ENCODE measurements around the gene THSD4. TPM values are rescaled to one million over a fixed set of nuclear protein-coding genes. Genes with fewer than 3 reads are reported as not detected.

Gene THSD4
- total RNA-seq, 6 donors from 2014 or later, result 16.8 to 39.7 (median 21.7) TPM

GRCh38 chr15:71494563-71495397 lies 379.5 kb downstream of the THSD4 start:
- ATAC-seq (ENCODE audit: low FRiP score in 2 of 2), result no peak
- Histone ChIP-seq H3K27me3 (no peaks in the 10 kb centered on the region), H3K4me3 (no peak overlapping the region), H3K27ac (no peak overlapping the region), H3K4me1 (no peaks in the 10 kb centered on the region), H3K9me3 (no peaks in the 10 kb centered on the region), H3K36me3 (no peaks in the 10 kb centered on the region)
- TF ChIP-seq, protein P1, sequence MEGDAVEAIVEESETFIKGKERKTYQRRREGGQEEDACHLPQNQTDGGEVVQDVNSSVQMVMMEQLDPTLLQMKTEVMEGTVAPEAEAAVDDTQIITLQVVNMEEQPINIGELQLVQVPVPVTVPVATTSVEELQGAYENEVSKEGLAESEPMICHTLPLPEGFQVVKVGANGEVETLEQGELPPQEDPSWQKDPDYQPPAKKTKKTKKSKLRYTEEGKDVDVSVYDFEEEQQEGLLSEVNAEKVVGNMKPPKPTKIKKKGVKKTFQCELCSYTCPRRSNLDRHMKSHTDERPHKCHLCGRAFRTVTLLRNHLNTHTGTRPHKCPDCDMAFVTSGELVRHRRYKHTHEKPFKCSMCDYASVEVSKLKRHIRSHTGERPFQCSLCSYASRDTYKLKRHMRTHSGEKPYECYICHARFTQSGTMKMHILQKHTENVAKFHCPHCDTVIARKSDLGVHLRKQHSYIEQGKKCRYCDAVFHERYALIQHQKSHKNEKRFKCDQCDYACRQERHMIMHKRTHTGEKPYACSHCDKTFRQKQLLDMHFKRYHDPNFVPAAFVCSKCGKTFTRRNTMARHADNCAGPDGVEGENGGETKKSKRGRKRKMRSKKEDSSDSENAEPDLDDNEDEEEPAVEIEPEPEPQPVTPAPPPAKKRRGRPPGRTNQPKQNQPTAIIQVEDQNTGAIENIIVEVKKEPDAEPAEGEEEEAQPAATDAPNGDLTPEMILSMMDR (IDR thresholded peaks at IDR 0.05), result no peak
- TF ChIP-seq POLR2A (IDR thresholded peaks at IDR 0.05), result no peak
- no peak for TF ChIP-seq POLR2AphosphoS5 (IDR thresholded peaks at IDR 0.05)
- TF ChIP-seq EP300 (IDR thresholded peaks at IDR 0.05), result no peak
- 78 to 86% methylated on average over 9 of the region's 9 CpGs for WGBS, 2 donors
- DNase-seq, result no peak

DNA sequence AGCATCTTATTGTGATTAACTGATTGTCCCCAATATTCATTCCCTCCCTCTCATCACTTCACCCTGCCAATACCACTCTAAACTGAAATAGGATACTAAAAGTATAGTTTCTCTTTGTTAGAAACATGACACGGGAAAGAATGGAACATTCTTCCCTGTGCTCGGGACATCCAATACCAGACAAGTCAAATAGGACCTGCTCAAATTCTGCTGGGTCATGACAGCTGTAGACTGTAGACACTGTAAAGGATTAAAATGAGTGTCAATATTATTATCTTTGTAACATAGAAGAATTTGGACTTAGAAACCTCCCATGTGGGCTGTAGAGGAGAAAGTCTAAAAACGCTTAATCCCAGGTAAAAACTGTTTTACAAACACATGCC lies 380.1 kb downstream of the THSD4 start:
- no peak overlapping the region for H3K27ac ChIP-seq
- ATAC-seq (ENCODE audit: low FRiP score in 2 of 2) (no peak), DNase-seq (no peak)
- H3K4me3 ChIP-seq, result no peak overlapping the region
- WGBS, 2 donors, result 62% methylated on average over 3 of the region's 3 CpGs
- no peaks in the 10 kb centered on the region for H3K36me3 ChIP-seq
- TF ChIP-seq POLR2A (IDR thresholded peaks at IDR 0.05) (no peak), EP300 (IDR thresholded peaks at IDR 0.05) (no peak)
- H3K9me3 ChIP-seq, result no peaks in the 10 kb centered on the region
- no peaks in the 10 kb centered on the region for H3K4me1 ChIP-seq
- no peaks in the 10 kb centered on the region for H3K27me3 ChIP-seq

GRCh38 chr15:71496336-71496955 lies 381.2 kb downstream of the THSD4 start:
- no peak for ATAC-seq (ENCODE audit: low FRiP score in 2 of 2)
- Histone ChIP-seq H3K4me3 (no peak overlapping the region), H3K9me3 (no peaks in the 10 kb centered on the region), H3K36me3 (no peaks in the 10 kb centered on the region), H3K27ac (no peak overlapping the region), H3K27me3 (no peaks in the 10 kb centered on the region), H3K4me1 (no peaks in the 10 kb centered on the region)
- TF ChIP-seq POLR2A (IDR thresholded peaks at IDR 0.05), result no peak
- TF ChIP-seq, protein P1 (IDR thresholded peaks at IDR 0.05), result no peak
- no peak for TF ChIP-seq POLR2AphosphoS5 (IDR thresholded peaks at IDR 0.05)
- no peak for TF ChIP-seq EP300 (IDR thresholded peaks at IDR 0.05)
- 67 to 72% methylated on average over 4 of the region's 4 CpGs for WGBS, 2 donors
- no peak for DNase-seq

DNA sequence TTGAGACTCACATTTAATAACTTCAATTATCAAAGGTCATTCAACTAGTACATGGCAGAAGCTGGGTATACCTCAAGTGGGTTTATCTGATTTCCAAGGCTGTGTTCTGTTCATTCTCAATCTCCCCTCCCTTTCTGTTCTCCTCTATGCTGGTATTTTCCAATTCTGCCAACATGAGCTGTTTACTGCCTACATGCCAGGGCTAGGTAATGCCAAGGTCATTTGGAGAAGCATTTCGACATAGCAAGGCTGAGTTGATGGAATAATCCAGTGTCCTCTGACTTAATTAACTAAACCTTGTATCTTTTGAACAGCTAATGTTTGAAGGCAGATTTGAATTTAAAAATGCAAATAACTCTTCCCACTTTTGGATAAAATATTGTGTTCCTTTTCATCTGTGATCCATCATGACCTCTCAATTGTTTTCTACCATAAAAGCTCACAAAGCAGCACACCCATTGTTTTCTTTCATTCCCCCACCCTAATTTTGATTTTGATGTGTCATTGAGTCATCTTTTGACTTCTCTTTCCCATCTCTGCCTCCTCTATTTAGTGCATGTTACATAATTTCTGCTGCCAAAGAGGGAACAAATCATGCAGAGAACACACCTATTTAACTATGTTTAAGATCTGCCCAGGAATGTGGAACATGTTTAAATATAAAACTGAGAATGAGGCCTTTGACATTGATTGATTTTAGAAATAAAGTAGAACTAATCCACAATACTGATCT lies 386.2 kb downstream of the THSD4 start:
- Histone ChIP-seq H3K9me3 (no peaks in the 10 kb centered on the region), H3K36me3 (no peaks in the 10 kb centered on the region), H3K27me3 (no peaks in the 10 kb centered on the region), H3K27ac (no peak overlapping the region), H3K4me3 (no peak overlapping the region), H3K4me1 (peaks cover 0 to 4% (median 0%) of the 10 kb centered on the region in 4 donors)
- 61% methylated on average over 1 of the region's 1 CpG for WGBS, 2 donors
- ATAC-seq (ENCODE audit: low FRiP score in 2 of 2), result no peak
- no peak for TF ChIP-seq EP300 (IDR thresholded peaks at IDR 0.05)
- TF ChIP-seq, protein P1 (IDR thresholded peaks at IDR 0.05), result no peak
- no peak for TF ChIP-seq POLR2A (IDR thresholded peaks at IDR 0.05)
- TF ChIP-seq POLR2AphosphoS5 (IDR thresholded peaks at IDR 0.05), result no peak
- no peak for DNase-seq

DNA sequence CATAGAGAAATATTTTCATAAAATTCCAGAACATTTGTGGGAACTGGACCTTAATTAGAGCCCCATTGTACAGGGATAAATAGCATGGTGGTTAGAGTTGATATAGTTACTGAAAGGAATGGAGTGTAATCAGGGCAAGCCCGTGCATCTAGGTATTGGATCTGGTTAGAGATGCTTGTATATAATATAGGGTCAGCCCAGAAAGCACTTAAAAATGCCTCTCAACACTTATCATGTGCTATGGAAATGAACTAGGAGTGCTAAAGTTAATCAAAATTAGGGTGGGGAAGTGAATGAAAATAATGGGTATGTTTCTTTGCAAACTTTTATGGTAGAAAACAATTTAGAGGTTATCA lies 386.8 kb downstream of the THSD4 start:
- TF ChIP-seq EP300 (IDR thresholded peaks at IDR 0.05), result no peak
- no peak for TF ChIP-seq POLR2AphosphoS5 (IDR thresholded peaks at IDR 0.05)
- TF ChIP-seq POLR2A (IDR thresholded peaks at IDR 0.05), result no peak
- TF ChIP-seq, protein P1 (IDR thresholded peaks at IDR 0.05), result no peak
- Histone ChIP-seq H3K36me3 (no peaks in the 10 kb centered on the region), H3K4me1 (peaks cover 0 to 4% (median 0%) of the 10 kb centered on the region in 4 donors), H3K9me3 (no peaks in the 10 kb centered on the region), H3K27me3 (no peaks in the 10 kb centered on the region), H3K4me3 (no peak overlapping the region), H3K27ac (no peak overlapping the region)
- no peak for ATAC-seq (ENCODE audit: low FRiP score in 2 of 2)
- 61 to 69% methylated on average over 1 of the region's 1 CpG for WGBS, 2 donors
- DNase-seq, result no peak

Measured in upper lobe of left lung (tissue), 6 donors.